HEK293 (cell line): ENCODE measurements around the gene PRPF6.

Experiments
- CTCF ChIA-PET: fragments of 350-600 bp; formaldehyde crosslinking; extraction: SDS; loops from one replicate; lab custom pipeline; 2021; ENCODE audit warnings: antibody characterized with exemption; lab: Yijun Ruan, JAX
- POLR2A ChIA-PET: fragments of 300-600 bp; formaldehyde crosslinking; extraction: SDS; loops from one replicate; lab custom pipeline; 2020; ENCODE audit warnings: antibody characterized with exemption, inconsistent platforms; lab: Yijun Ruan, JAX
- H3K27ac ChIP-seq: fragments of 200-500 bp; sonication (Bioruptor generic); 2 replicates; pipeline ENCODE4 v1.5.1; 2014; ENCODE audit warnings: low read depth, low read length, control low read depth, inconsistent platforms; ENCODE audit errors: extremely low read depth
- H3K36me3 ChIP-seq, 2 experiments: fragments of 200-500 bp in 1 of 2; sonication (Bioruptor generic) in 1 of 2; 1 replicate in 1 of 2; 2 replicates in 1 of 2; pipeline ENCODE4 v1.5.1; 2014 to 2017; ENCODE audit warnings: inconsistent platforms in 2 of 2, low read length in 2 of 2; ENCODE audit not compliant: control insufficient read depth in 2 of 2, insufficient read depth in 1 of 2
- H3K4me1 ChIP-seq: fragments of 200-500 bp; sonication (Bioruptor generic); 2 replicates; pipeline ENCODE4 v1.5.1; 2014; ENCODE audit warnings: mild to moderate bottlenecking, low read length, inconsistent platforms; ENCODE audit not compliant: control insufficient read depth, insufficient read depth
- H3K4me3 ChIP-seq: 2 replicates; pipeline ENCODE4 v1.5.1; 2011; ENCODE audit warnings: low read depth, mild to moderate bottlenecking, control low read depth, low read length, moderate library complexity
- H3K9me3 ChIP-seq: fragments of 200-500 bp; sonication (Bioruptor generic); 2 replicates; pipeline ENCODE4 v1.5.1; 2014; ENCODE audit warnings: low read depth, low read length, inconsistent platforms; ENCODE audit not compliant: control insufficient read depth, insufficient read depth
- ATF2 ChIP-seq: fragments of 450-650 bp; formaldehyde crosslinking; IDR thresholded peaks from 2 replicates; pipeline ENCODE4 v1.5.1; 2016; ENCODE audit warnings: missing biosample characterization, missing genetic modification characterization, low read depth
- CTCF ChIP-seq: fragments of 450-650 bp; formaldehyde crosslinking; IDR thresholded peaks from 2 replicates; pipeline ENCODE4 v1.5.1; 2016; ENCODE audit warnings: missing biosample characterization, missing genetic modification characterization
- EGR2 ChIP-seq: fragments of 450-650 bp; formaldehyde crosslinking; IDR thresholded peaks from 2 replicates; pipeline ENCODE4 v1.5.1; 2016; ENCODE audit warnings: low read depth, missing biosample characterization, missing genetic modification characterization
- GLI2 ChIP-seq: fragments of 450-650 bp; formaldehyde crosslinking; IDR thresholded peaks from 2 replicates; pipeline ENCODE4; 2017; ENCODE audit warnings: missing biosample characterization, missing genetic modification characterization, low read depth, borderline replicate concordance
- MYNN ChIP-seq: fragments of 450-650 bp; formaldehyde crosslinking; IDR thresholded peaks from 2 replicates; pipeline ENCODE4 v1.5.1; 2016; ENCODE audit warnings: missing biosample characterization, missing genetic modification characterization, borderline replicate concordance
- OVOL3 ChIP-seq: fragments of 450-650 bp; formaldehyde crosslinking; IDR thresholded peaks from 2 replicates; pipeline ENCODE4 v1.5.1; 2016; ENCODE audit warnings: missing biosample characterization, missing genetic modification characterization
- ZNF132 ChIP-seq: fragments of 450-650 bp; formaldehyde crosslinking; IDR thresholded peaks from 2 replicates; pipeline ENCODE4 v1.5.1; 2017; ENCODE audit warnings: missing biosample characterization, missing genetic modification characterization, borderline replicate concordance
- ZNF155 ChIP-seq: fragments of 450-650 bp; formaldehyde crosslinking; IDR thresholded peaks from 2 replicates; pipeline ENCODE4 v1.5.1; 2016; ENCODE audit warnings: missing biosample characterization, missing genetic modification characterization
- ZNF202 ChIP-seq: fragments of 450-650 bp; formaldehyde crosslinking; IDR thresholded peaks from 2 replicates; pipeline ENCODE4 v1.5.1; 2016; ENCODE audit warnings: missing biosample characterization, missing genetic modification characterization, borderline replicate concordance
- ZNF394 ChIP-seq: fragments of 450-650 bp; formaldehyde crosslinking; IDR thresholded peaks from 2 replicates; pipeline ENCODE4 v1.5.1; 2016; ENCODE audit warnings: missing biosample characterization, missing genetic modification characterization, mild to moderate bottlenecking, moderate library complexity, borderline replicate concordance
- ZNF510 ChIP-seq: fragments of 450-650 bp; formaldehyde crosslinking; IDR thresholded peaks from 2 replicates; pipeline ENCODE4 v1.5.1; 2018; ENCODE audit warnings: mild to moderate bottlenecking, missing genetic modification characterization, missing biosample characterization; ENCODE audit not compliant: insufficient replicate concordance
- ZNF560 ChIP-seq: fragments of 450-650 bp; formaldehyde crosslinking; IDR thresholded peaks from 2 replicates; pipeline ENCODE4 v1.5.1; 2017; ENCODE audit warnings: missing biosample characterization, missing genetic modification characterization, borderline replicate concordance
- ZNF626 ChIP-seq: fragments of 450-650 bp; sonication (Bioruptor Pico); formaldehyde crosslinking; IDR thresholded peaks from 2 replicates; pipeline ENCODE4 v1.5.1; 2018; ENCODE audit warnings: missing biosample characterization, missing genetic modification characterization, inconsistent platforms
- ZNF707 ChIP-seq: fragments of 450-650 bp; formaldehyde crosslinking; IDR thresholded peaks from 2 replicates; pipeline ENCODE4 v1.5.1; 2016; ENCODE audit warnings: missing biosample characterization, missing genetic modification characterization
- ZNF791 ChIP-seq: fragments of 450-650 bp; formaldehyde crosslinking; IDR thresholded peaks from 2 replicates; pipeline ENCODE4 v1.5.1; 2016; ENCODE audit warnings: missing biosample characterization, missing genetic modification characterization
- ZSCAN30 ChIP-seq: fragments of 450-650 bp; IDR thresholded peaks from 2 replicates; pipeline ENCODE4 v1.5.1; 2018; ENCODE audit warnings: missing biosample characterization, mild to moderate bottlenecking, missing genetic modification characterization, moderate library complexity
- ZSCAN5A ChIP-seq: fragments of 450-650 bp; formaldehyde crosslinking; IDR thresholded peaks from 2 replicates; pipeline ENCODE4 v1.5.1; 2016; ENCODE audit warnings: missing biosample characterization, missing genetic modification characterization
- TF ChIP-seq, protein P1 (sequence below): fragments of 450-650 bp; formaldehyde crosslinking; IDR thresholded peaks from 2 replicates; pipeline ENCODE4 v1.5.1; 2016; ENCODE audit warnings: missing biosample characterization, missing genetic modification characterization
- TF ChIP-seq, protein P2 (sequence below): fragments of 450-650 bp; formaldehyde crosslinking; IDR thresholded peaks from 2 replicates; pipeline ENCODE4 v1.5.1; 2016; ENCODE audit warnings: missing biosample characterization, missing genetic modification characterization

PRPF6 gene

GRCh38 chr20:63964412-63964811, 16.5 kb upstream of the PRPF6 start (continued):
- no peak for TF ChIP-seq ZSCAN5A (tag by site-specific recombination)
- TF ChIP-seq ZNF510, result no peak
- no peak for TF ChIP-seq ZNF132 (tag by site-specific recombination)

DNA sequence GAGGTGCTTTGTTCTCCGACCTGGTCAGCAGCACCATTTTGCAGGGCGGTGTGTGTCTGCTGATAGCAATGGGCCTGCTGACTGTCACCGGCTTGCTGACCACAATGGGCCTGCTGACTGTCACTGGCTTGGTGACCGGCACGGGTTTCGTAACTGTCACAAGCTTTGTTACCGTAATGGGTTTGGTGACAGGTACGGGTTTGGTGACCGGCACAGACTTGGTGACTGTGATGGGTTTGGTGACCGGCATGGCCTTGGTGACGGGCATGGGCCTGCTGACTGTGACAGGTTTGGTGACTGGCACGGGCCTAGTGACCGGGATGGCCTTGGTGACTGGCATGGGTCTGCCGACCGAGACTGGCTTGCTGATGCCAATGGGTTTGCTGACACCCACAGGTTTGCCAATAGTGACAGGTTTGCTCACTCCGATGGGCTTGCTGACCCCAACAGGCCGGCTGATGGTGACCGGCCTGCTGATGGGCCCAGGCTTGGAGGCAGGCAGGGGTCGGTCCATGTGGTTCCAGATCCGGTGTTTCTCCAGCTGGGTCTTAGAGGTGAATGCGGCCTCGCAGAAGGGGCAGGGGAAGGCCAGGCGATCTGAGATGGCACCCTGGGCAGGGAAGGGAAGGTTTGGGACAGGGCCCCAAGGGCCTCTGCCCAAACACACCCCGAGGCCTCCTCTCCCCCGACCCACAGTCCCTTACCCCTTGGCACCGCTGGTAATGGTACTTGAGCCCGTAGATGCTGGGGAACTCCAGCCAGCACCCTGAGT, 14.6 kb upstream of the PRPF6 start:
- Histone ChIP-seq H3K4me1 (no peaks in the 10 kb centered on the region), H3K36me3 (peaks cover 0 to 61% of the 10 kb centered on the region in 2 experiments; a peak in 1 of 3 replicates), H3K4me3 (no peak overlapping the region), H3K9me3 (no peaks in the 10 kb centered on the region)
- ChIA-PET CTCF (no interaction called here), POLR2A (interaction anchor here (2.7 kb wide), 1 partner anchor 9 kb away, joined by 12 read pairs; the partner anchor contains the start of gene UCKL1)
- TF ChIP-seq CTCF (no peak), ZNF202 (no peak), ZNF560 (tag by site-specific recombination) (no peak), ZNF394 (tag by site-specific recombination) (no peak), MYNN (tag by site-specific recombination) (no peak), ZNF707 (tag by site-specific recombination) (no peak), OVOL3 (tag by site-specific recombination) (no peak), ATF2 (no peak), ZNF626 (tag by site-specific recombination) (no peak), ZSCAN30 (tag by site-specific recombination) (no peak), ZNF155 (no peak), EGR2 (no peak), ZNF791 (no peak), GLI2 (tag by site-specific recombination) (no peak)
- TF ChIP-seq, protein P1, sequence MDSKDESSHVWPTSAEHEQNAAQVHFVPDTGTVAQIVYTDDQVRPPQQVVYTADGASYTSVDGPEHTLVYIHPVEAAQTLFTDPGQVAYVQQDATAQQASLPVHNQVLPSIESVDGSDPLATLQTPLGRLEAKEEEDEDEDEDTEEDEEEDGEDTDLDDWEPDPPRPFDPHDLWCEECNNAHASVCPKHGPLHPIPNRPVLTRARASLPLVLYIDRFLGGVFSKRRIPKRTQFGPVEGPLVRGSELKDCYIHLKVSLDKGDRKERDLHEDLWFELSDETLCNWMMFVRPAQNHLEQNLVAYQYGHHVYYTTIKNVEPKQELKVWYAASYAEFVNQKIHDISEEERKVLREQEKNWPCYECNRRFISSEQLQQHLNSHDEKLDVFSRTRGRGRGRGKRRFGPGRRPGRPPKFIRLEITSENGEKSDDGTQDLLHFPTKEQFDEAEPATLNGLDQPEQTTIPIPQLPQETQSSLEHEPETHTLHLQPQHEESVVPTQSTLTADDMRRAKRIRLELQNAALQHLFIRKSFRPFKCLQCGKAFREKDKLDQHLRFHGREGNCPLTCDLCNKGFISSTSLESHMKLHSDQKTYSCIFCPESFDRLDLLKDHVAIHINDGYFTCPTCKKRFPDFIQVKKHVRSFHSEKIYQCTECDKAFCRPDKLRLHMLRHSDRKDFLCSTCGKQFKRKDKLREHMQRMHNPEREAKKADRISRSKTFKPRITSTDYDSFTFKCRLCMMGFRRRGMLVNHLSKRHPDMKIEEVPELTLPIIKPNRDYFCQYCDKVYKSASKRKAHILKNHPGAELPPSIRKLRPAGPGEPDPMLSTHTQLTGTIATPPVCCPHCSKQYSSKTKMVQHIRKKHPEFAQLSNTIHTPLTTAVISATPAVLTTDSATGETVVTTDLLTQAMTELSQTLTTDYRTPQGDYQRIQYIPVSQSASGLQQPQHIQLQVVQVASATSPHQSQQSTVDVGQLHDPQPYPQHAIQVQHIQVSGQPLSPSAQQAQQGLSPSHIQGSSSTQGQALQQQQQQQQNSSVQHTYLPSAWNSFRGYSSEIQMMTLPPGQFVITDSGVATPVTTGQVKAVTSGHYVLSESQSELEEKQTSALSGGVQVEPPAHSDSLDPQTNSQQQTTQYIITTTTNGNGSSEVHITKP (tag by site-specific recombination), result no peak
- TF ChIP-seq, protein P2, sequence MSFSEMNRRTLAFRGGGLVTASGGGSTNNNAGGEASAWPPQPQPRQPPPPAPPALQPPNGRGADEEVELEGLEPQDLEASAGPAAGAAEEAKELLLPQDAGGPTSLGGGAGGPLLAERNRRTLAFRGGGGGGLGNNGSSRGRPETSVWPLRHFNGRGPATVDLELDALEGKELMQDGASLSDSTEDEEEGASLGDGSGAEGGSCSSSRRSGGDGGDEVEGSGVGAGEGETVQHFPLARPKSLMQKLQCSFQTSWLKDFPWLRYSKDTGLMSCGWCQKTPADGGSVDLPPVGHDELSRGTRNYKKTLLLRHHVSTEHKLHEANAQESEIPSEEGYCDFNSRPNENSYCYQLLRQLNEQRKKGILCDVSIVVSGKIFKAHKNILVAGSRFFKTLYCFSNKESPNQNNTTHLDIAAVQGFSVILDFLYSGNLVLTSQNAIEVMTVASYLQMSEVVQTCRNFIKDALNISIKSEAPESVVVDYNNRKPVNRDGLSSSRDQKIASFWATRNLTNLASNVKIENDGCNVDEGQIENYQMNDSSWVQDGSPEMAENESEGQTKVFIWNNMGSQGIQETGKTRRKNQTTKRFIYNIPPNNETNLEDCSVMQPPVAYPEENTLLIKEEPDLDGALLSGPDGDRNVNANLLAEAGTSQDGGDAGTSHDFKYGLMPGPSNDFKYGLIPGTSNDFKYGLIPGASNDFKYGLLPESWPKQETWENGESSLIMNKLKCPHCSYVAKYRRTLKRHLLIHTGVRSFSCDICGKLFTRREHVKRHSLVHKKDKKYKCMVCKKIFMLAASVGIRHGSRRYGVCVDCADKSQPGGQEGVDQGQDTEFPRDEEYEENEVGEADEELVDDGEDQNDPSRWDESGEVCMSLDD (tag by site-specific recombination), result no peak
- TF ChIP-seq, all 188 proteins: peak for 0
- no peak overlapping the region for H3K27ac ChIP-seq
